Stimulated activated CD4-positive, alpha-beta T cell treated with anti-CD3 and anti-CD28 coated beads, TNF-alpha, amount 100 ng/mL, for 48 hours (primary cell): ENCODE measurements around the gene THRSP.
"Not testable (repeated sequence)": the region's sequence is repeated elsewhere in the genome, so short reads cannot be mapped to it uniquely, and the experiment has no call there.

Experiments used
- DNase-seq, 3 donors: peaks; one replicate each; pipeline ENCODE4 v3.0.0-alpha.2; 2020; ENCODE audit warnings: low read depth in 3 of 3

THRSP gene

DNA sequence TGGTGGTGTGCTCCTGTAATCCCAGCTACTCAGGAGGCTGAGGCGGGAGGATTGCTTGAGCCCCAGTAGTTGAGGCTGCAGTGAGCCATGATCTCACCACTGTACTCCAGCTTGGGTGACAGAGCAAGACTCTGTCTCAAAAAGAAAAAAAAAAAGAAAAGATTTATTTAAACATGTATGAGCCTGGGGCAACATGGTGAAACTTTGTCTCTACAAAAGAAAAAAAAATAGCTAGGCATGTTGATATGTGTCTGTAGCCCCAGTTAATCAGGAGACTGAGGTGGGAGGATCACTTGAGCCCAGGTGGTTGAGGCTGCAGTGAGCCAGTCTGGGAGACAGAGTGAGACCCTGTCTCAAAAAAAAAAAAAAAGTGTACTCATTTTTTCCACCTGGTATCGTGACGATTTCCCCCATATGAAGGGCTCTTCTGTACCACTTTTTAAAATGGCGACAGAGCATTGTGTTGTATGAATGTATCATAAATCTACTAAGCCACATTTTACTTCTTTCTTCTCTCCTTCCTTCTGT lies 24.2 kb upstream of the THRSP start:
- no peak for DNase-seq

DNA sequence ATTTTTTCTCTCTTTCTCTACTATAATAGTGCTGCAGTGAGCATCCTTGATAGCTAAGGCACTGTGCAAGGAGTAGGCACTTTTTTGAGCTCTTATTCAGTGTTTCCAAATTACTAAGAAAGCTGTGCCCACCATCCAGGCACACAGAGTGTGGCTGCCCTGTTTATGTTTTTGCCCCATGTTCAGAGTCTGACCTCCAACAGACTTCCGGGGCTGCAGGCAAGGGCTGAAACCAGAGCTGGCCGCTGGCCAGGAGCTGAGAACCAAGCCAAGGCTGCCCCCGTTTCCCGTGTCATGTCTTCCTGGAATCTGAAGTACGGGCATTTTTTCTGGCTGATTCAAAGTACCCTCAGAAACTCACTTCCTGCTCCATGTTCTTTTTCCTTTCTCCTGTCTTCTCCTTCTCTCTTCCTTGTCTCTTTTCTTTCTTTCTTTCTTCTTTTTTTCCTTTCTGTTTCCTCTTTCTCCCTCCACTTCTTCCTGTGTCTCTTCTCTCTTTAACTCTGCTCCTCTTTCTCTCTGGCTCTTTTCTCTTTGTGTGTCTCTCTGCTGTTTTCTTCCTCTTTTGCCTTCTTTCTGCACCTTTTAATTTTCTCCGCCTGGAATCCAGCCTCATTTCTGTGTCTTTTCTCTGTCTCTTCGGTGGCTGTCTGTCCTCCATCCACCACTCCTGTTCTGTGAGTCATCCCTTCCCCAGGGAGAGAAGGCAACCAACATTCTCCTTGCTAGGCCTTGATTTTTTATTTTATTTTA lies 23.6 kb upstream of the THRSP start:
- peak in 1 of 3 donors; percentile 23 for DNase-seq

DNA sequence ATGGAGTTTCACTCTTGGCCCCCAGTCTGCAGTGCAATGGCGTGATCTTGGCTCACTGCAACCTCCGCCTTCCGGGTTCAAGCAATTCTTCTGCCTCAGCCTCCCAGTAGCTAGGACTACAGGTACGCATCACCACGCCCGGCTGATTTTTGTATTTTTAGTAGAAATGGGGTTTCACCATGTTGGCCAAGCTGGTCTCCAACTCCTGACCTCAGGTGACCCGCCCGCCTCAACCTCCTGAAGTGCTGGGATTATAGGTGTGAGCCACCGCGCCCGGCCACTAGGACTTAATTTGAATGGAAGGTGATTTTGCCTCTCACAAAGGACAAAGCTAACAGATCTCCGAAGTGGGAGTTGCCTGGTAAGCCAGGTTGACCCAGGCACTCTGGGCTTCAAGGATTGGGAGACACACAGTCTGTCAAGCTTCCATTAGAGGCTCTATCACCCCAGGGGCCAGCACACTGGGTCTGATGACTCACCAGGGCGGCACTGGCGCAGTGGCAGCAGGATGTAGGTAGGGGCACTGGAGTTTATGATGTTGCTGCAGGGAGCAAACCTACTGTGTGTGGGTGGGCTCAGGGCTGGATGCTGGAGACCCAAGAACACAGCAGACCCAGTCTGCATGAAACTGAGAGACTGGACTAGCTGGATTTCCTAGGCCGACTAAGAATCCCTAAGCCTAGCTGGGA lies 22.8 kb upstream of the THRSP start:
- no peak for DNase-seq

DNA sequence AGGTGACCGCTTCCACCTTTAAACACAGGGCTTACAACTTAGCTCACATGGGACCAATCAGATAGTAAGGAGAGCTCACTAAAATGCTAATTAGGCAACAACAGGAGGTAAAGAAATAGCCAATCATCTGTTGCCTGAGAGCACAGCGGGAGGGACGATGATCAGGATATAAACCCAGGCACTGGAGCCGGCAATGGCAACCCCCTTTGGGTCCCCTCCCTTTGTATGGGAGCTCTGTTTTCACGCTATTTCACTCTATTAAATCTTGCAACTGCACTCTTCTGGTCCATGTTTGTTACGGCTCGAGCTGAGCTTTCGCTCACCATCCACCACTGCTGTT lies 22.3 kb upstream of the THRSP start:
- not testable (repeated sequence) for DNase-seq

DNA sequence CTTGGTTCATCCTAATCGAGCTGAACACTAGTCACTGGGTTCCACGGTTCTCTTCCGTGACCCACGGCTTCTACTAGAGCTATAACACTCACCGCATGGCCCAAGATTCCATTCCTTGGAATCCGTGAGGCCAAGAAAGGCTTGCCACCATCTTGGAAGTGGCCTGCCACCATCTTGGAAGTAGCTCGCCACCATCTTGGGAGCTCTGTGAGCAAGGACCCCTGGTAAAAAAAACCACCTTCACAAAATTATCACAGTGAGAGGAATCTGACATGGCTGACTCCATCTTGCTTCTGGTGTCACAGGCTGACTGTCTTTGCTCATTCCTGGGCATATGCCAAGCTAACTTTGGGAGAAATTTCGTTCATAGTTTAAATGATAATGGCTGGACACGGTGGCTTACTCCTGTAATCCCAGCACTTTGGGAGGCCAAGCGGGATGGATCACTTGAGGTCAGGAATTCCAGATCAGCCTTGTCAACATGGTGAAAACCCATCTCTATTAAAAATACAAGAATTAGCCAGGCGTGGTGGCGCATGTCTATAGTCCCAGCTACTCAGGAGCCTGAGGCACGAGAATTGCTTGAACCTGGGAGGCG lies 21.7 kb upstream of the THRSP start:
- no peak for DNase-seq

DNA sequence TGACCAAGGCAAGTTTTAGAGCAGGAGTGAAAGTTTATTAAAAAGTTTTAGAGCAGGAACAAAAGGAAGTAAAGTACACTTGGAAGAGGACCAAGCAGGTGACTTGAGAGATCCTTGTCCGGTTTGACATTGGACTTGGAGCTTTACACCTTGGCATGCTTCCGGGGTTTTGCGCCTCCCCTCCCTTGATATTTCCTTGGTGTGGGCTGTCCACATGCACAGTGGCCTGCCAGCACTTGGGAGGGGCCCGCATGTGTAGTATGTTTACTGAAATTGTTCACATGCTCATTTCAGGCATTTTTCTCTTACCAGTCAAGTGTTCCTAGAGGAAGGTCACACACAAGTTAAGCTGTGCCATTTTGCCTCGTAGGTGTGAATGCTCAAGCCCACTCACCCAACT lies 19.0 kb upstream of the THRSP start:
- DNase-seq: no peak

DNA sequence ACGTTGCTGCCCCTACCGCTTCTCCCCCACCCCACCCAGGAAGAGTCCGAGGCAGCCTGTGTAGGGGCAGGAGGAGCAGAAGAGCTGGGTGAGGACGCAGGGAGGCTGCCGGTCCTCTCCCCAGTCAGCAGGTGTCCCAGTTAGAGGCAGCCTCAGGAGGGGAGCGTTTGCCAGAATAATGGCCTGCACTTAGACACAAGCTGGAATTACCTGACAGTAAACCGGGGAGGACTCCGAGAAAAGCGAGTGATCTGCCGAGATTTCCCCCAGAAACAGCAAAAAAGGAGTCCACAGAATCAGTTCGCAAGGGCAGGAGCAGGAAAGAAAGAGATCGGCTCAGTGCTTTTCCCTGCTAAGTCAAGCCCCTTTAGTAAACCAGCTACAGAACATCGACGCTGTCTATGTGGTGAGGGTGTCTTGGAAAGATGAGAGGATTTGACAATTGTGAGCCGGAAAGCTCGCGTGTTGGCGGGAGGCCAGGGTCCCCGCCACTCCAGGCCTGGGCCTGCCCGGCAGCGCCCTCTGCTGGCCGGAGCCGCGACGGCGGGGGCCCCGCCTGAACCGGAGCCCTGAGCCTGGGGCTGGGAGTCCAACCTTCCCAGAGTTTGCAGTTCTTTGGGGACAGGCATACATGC lies 17.7 kb upstream of the THRSP start:
- peak; percentile 52 to 76 (median 67) for DNase-seq

DNA sequence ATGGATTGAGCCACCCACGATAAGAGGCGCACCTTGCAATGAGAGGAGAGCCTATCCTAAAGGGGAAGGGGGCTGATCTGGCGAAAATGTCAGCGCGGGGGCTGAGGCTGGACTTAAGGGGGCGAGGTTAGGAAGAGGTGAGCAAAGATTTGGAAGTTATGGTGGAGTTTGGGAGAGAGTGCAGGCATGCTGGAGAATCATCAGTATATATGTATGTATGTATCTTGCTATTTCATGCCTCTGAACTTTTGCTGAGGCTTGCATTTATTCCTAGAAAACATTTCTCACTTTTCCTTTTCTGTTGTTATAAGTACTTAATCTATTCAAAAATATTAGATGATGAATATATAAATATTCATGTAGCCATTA lies 17.2 kb upstream of the THRSP start:
- no peak for DNase-seq

DNA sequence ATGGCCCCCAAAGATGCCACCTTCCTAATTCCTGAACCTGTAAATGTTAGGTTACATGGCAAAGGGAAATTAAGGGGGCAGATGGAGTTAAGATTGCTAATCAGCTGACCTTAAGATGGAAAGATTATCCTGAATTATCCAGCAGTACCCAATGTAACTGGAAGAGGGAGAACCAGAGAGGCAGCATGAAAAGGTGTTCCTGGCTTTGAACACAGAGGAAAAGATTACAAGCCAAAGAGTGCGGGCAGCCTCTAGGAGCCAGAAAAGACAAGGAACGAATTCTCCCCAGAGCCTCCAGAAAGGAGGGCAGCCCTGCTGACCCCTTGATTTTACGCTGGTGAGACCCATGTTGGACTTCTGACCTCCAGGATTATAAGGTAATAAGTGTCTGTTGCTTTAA lies 15.1 kb upstream of the THRSP start:
- no peak for DNase-seq

DNA sequence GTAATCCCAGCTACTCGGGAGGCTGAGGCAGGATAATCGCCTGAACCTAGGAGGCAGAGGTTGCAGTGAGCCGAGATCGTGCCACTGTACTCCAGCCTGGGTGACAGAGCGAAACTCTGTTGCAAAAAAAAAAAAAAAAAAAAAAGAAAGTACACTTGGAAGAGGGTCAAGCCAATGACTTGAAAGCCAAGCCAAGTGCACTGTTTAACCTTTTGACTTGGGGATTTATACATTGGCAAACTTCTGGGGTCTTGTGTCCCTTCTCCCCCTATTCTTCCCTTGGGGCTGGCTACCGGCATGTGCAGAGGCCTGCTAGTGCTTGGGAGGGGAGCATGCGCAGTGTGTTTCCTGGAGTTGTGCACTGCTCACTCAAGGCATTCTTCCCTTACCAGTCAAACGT lies 14.3 kb upstream of the THRSP start:
- DNase-seq: no peak

DNA sequence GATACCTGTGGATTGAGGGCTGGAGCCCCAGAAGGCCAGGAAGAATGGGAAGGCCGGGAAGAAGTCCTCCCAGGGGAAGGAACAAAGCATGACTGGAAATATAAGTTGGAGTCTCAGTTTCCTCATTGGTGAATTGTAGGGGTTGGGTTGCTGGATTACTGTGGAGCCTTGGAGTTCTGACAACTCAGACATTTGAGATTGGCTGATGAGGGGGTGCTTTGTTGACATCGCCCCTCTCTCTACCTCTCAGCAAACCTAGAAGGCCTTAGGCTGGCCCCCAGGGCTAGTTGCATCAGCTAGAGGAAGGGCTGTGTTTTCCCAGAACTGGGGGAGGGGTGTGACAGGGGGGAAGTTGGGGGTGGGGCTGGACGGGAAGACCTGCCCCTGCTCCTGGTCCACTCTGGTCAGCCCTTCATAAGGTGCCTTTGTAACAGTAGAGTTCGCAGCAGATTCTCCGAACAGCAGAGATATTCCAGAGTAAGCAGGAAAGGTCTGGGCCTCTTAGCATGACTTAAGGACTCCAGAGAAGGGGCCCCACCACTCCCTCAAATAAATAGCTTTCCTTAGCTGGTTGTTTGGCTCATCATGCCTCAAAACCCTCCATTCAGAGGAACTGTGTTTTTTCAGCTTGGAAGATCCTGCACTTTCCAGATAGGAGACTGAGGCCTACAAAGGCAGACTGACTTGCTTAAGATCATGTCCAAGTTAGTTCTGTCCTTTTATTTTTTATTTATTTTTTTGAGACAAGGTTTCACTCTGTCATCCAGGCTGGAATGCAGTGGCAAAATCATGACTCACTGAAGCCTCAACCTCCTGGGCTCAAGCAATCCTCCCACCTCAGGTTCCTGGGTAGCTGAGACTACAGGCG lies 12.5 kb upstream of the THRSP start:
- DNase-seq: no peak

DNA sequence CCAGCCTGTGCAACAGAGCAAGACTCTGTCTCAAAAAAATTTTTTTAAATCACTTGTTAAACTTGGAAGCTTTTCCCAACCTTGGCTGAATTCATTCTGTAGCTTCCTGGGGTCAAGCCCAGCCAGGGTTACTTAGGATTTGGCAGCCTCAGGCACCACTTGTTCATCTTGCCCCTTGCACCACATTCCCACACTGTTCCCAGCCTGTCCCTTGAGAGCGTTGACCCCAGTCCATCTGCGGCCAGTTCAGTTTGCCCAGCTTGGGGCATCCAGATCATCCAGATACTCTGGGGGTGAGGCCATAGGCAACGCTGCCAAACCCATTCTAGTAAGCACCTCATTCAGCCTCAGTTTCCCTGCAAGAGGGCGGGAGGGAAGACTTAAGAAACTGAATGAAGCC lies 8.7 kb upstream of the THRSP start:
- no peak for DNase-seq

DNA sequence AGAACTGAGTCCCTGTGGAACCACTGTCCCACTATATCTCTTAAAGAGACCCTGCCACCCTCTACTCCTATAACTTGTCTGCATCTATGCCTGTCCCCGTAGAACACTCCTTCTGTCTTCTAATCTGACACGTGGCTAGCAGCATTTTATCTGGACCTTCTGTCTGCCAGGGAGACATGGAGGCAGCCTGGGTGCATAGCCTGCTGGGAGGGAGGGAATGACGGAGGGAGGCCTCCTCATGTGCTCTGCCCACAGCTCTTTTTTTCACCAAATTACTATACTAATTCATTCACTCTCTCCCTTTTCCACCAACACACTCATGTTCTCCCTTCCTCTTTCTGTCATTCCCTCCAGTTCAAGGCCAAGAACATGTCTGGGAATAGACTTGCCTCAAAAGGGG lies 7.6 kb upstream of the THRSP start:
- no peak for DNase-seq

DNA sequence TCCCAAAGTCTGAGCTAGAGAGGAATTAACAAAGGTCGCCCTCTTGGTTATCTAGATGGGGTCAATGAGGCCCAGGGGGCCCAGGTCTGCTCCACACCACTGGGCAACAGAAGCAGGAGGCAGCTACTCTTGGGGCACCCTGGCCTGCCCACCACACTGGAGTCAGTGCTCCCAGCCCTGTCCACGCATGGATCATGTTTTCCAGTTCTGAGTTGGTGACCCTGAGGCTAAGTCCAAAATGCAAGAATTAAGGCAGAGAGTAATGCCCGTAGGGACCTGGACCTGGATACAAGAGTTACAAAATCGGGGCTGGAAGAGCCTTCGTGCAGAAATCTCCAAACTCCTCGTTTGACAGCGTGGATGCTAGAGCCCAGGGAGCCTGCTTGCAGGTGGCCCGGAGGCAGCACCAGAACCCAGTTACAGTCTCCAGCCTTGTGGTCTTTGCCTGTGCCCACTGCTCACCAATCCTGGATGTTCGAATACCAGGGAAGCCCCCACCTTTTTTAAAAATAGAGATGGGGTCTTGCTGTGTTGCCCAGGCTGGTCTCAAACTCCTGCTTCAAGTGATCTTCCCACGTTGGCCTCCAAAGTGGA lies 6.1 kb upstream of the THRSP start:
- no peak for DNase-seq

DNA sequence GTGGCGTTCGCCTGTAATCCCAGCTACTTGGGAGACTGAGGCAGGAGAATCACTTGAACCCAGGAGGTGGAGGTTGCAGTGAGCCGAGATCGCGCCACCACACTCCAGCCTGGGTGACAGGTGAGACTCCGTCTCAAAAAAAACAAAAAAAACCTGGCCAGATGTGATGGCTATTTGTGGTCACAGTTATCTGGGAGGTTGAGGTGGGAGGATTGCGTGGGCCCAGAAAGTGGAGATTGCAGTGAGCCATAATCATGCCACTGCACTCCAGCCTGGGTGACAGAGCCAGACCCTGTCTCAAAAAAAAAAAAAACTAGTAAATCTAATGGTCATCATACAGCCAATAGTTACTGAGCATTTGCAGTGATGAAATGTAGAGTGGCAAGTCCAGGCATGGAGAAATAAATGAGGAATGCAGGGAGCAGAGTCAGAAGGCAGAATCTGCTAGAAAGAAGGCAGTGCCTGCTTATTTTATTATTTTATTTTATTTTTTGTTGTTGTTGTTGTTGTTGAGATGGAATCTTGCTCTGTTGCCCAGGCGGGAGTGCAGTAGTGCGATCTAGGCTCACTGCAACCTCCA lies 3.8 kb upstream of the THRSP start:
- DNase-seq: not testable (repeated sequence)

DNA sequence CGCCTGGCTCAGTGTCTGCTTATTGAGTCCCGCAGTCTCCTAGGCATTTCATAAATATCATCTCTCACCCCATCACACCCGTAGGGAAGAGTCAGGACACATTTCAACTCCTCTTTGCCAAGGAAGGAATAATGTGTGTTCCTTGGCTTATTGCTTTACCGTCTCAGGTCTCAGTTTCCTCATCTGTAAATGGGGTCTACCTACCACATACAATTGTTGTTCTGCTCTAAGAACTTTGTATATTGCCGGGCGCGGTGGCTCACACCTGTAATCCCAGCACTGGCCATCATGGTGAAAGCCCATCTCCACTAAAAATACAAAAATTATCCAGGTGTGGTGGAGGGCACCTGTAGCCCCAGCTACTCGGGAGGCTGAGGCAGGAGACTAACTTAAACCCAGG lies 3.1 kb upstream of the THRSP start:
- DNase-seq: no peak

DNA sequence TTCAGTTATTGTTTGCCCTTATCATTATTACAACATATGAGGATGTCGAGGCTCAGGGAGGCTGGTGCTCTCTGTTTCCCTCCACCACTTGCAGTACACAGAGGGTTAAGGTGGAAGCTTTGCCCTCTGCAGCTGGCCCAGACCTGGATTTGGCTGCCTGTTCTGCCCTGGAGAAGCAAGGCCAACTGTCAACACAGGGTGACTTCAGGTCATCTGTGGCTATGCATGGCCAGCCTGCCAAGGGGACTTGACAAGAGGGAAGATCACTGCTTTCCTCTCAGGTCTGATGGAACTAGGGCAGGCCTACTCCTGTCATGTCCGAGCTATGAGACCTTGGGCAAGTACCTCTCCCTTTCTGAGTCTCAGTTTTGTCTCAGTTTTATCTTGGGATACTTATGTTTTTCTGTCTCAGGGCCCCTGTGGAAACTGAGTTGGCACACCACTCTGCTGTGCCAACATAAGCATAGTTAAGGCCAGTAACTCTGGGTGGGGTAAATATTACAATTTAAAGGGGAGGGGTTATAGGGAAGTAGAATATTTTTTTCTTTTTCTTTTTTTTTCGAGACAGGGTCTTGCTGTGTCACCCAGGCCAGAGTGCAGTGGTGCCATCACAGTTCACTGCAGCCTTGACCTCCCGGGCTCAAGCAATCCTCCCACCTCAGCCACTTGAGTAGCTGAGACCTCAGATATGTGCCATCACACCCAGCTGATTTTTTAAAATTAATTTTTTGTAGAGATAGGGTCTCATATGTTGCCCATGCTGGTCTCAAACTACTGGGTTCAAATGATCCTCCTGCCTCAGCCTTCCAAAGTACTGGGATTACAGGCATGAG lies 2.4 kb upstream of the THRSP start:
- no peak for DNase-seq

DNA sequence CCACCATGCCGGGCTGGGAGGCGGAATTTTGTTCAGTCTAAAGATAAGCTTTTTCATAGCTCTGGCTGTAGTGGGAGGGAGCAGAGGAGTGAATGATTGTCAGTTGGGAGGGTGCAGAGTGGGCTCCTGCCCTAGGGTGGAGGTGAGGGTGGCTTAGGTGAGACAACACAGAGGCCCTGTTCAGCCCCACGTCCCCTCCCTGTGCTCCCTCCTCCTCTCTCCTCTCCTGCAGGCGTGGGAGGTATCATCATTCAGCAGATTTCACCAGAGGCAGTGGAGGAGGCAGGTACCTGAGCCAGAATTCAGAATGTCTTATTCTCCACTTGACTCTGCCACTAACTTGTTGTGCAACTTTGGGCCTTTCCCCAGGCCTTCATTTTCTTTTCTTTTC lies 1.7 kb upstream of the THRSP start:
- DNase-seq: no peak

DNA sequence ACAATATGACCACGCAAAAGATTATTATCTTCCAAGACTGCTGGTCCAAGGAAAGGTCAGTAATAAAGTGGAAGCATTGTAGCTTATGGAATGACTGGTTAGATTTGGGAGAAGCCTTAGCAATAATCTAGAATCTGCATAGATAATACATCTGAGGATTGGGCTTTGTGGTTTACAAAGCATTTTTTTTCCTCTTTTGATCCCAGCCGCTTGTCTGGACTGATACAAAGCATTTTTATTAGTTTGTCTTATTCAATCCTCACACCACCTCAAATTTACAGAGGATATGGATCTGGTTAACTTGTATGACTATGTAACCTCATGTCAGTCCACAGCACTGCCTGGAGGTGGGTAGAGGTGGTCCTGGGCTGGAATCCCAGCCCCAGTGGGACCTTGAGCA lies 990 bp upstream of the THRSP start:
- no peak for DNase-seq

DNA sequence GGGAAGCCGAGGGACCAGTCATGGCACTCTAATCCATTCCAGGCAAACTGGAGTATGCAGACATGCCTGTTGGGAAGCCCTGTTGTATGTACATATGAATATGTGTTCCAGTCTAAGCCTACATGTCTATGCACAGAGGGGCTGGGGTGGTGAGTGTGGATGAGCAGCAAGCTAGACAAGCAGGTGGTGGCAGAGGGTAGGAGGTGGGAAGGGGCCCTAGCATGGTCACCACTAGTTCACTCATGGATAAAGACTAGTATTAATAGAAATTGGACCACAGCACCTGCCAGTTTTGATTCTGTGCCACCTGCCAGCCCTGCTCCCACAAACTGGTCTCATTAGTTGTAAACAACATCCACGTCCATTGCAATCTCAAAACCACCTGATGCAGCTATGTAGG lies 1.5 kb downstream of the THRSP start:
- DNase-seq: no peak
